HCT116 (cell line): ENCODE data around the gene C5AR1. TPM values are rescaled to one million over a fixed set of nuclear protein-coding genes. Genes with fewer than 3 reads are reported as not detected.
A peak's percentile ranks its signal among the peaks of the same experiment; 100 is the strongest.

Experiments
- ATAC-seq: fragments of 200-7000 bp; cut with Tn5 transposase; 2 replicates; pipeline ENCODE4 v1.9.1; 2020; ENCODE audit warnings: mild to moderate bottlenecking, moderate library complexity
- BruUV-seq: library from RNA; stranded (reverse); fragments of 400-500 nt; replicated peaks from 2 replicates; lab custom pipeline; 2021; lab: Mats Ljungman, UMichigan
- CTCF ChIA-PET: fragments of 300-600 bp; sonication (Branson Sonifier 250); formaldehyde crosslinking; loops from one replicate; lab custom pipeline; 2021; ENCODE audit warnings: antibody characterized with exemption; lab: Charles Lee
- POLR2A ChIA-PET: fragments of 300-600, 350-600 bp; sonication (Branson Sonifier 250); formaldehyde crosslinking; loops from one replicate; lab custom pipeline; 2021; ENCODE audit warnings: antibody characterized with exemption; lab: Charles Lee
- RAD21 ChIA-PET, 2 experiments: fragments of 300-600 bp; sonication (Branson Sonifier 250); formaldehyde crosslinking; loops; one replicate each; lab custom pipeline; 2023; ENCODE audit warnings: low total read pairs in 2 of 2; ENCODE audit not compliant: uncharacterized antibody in 2 of 2, unreplicated experiment in 2 of 2, low non-redundant PET in 1 of 2; lab: Charles Lee
- DNase-seq: peaks from one replicate; pipeline ENCODE4 v3.0.0-alpha.2; 2010; ENCODE audit warnings: low read depth, low spot score
- H2AFZ ChIP-seq: fragments of 200-600 bp; shearing (Covaris generic), sonication (generic); 2 replicates; pipeline ENCODE4 v1.6.1; 2017; ENCODE audit warnings: low read depth, mixed run types, mixed read lengths, antibody characterized with exemption, low read length; ENCODE audit not compliant: poor library complexity, severe bottlenecking
- H3K27ac ChIP-seq: 2 replicates; pipeline ENCODE4 v1.5.1; 2012; ENCODE audit warnings: low read depth, low read length
- H3K27me3 ChIP-seq: fragments of 200-600 bp; sonication (generic); 2 replicates; pipeline ENCODE4 v1.6.1; 2016; ENCODE audit warnings: mixed run types, low read length, mixed read lengths; ENCODE audit not compliant: insufficient read depth
- H3K36me3 ChIP-seq, 2 experiments: fragments of 200-500 bp in 1 of 2; fragments of 200-600 bp in 1 of 2; sonication (Bioruptor generic) in 1 of 2; sonication (generic) in 1 of 2; 2 replicates each; pipeline versions ENCODE4 v1.5.1 to v1.6.1; 2014 to 2016; ENCODE audit warnings: low read length in 2 of 2, inconsistent platforms in 1 of 2, mixed read lengths in 1 of 2, mixed run types in 1 of 2; ENCODE audit not compliant: insufficient read depth in 2 of 2, control insufficient read depth in 1 of 2
- H3K4me1 ChIP-seq, 2 experiments: fragments of 200-600 bp in 1 of 2; sonication (generic) in 1 of 2; 2 replicates each; pipeline versions ENCODE4 v1.5.1 to v1.6.1; 2012 to 2017; ENCODE audit warnings: low read length in 2 of 2, inconsistent platforms in 1 of 2, mild to moderate bottlenecking in 1 of 2, mixed read lengths in 1 of 2, mixed run types in 1 of 2, moderate library complexity in 1 of 2; ENCODE audit not compliant: insufficient read depth in 2 of 2, control insufficient read depth in 1 of 2
- H3K4me2 ChIP-seq: fragments of 200-600 bp; sonication (generic); 2 replicates; pipeline ENCODE4 v1.6.1; 2017; ENCODE audit warnings: mixed run types, low read length, mixed read lengths
- H3K4me3 ChIP-seq, 2 experiments: fragments of 200-600 bp in 1 of 2; sonication (generic) in 1 of 2; replicated peaks in 1 of 2; 2 replicates each; pipeline ENCODE4 v1.5.1; 2011 to 2016; ENCODE audit warnings: low read length in 2 of 2, control low read depth in 1 of 2, low read depth in 1 of 2, mild to moderate bottlenecking in 1 of 2, mixed read lengths in 1 of 2, mixed run types in 1 of 2
- H3K79me2 ChIP-seq: fragments of 200-600 bp; sonication (generic); 2 replicates; pipeline ENCODE4 v1.6.1; 2017; ENCODE audit warnings: mild to moderate bottlenecking, mixed run types, low read length, moderate library complexity, mixed read lengths; ENCODE audit not compliant: insufficient read depth
- H3K9ac ChIP-seq: fragments of 200-600 bp; sonication (generic); 2 replicates; pipeline ENCODE4 v1.6.1; 2016; ENCODE audit warnings: low read length, mixed read lengths
- H3K9me2 ChIP-seq: fragments of 200-600 bp; sonication (generic), shearing (Covaris generic); 2 replicates; pipeline ENCODE4 v1.6.1; 2017; ENCODE audit warnings: mixed run types, mild to moderate bottlenecking, moderate library complexity; ENCODE audit not compliant: insufficient read depth
- H3K9me3 ChIP-seq, 2 experiments: fragments of 200-500 bp in 1 of 2; fragments of 200-600 bp in 1 of 2; sonication (Bioruptor generic) in 1 of 2; sonication (generic) in 1 of 2; 2 replicates each; pipeline ENCODE4 v1.6.1; 2014 to 2017; ENCODE audit warnings: low read length in 2 of 2, mixed read lengths in 2 of 2, inconsistent platforms in 1 of 2, low read depth in 1 of 2, mild to moderate bottlenecking in 1 of 2, mixed run types in 1 of 2, moderate library complexity in 1 of 2; ENCODE audit not compliant: control insufficient read depth in 1 of 2, insufficient read depth in 1 of 2
- H4K20me1 ChIP-seq: fragments of 200-600 bp; sonication (generic), shearing (Covaris generic); 2 replicates; pipeline ENCODE4 v1.6.1; 2017; ENCODE audit warnings: mixed run types, mild to moderate bottlenecking, moderate library complexity; ENCODE audit not compliant: insufficient read depth
- CEBPB ChIP-seq: IDR thresholded peaks from 2 replicates; pipeline ENCODE4 v1.6.1; 2012; ENCODE audit warnings: low read depth
- RAD21 ChIP-seq: IDR thresholded peaks from 2 replicates; pipeline ENCODE4 v1.6.1; 2012; ENCODE audit warnings: low read depth, mild to moderate bottlenecking
- SIN3A ChIP-seq: IDR thresholded peaks from 2 replicates; pipeline ENCODE4 v1.6.1; 2012; ENCODE audit warnings: low read depth
- SRF ChIP-seq: IDR thresholded peaks from 2 replicates; pipeline ENCODE4 v1.6.1; 2012; ENCODE audit warnings: low read depth
- TCF7L2 ChIP-seq: IDR thresholded peaks from 2 replicates; pipeline ENCODE4 v1.7.0; 2011; ENCODE audit warnings: borderline replicate concordance, inconsistent platforms; ENCODE audit not compliant: insufficient read depth, insufficient read length; ENCODE audit errors: extremely low read depth
- intact Hi-C: fragments of 100-400 bp; cut with micrococcal nuclease; formaldehyde crosslinking; loops from 2 replicates; pipeline ENCODE4 v1.10.0; 2022
- total RNA-seq: library from RNA; stranded (reverse); gene quantifications from one replicate; pipeline ENCODE4 v1.2.1, GENCODE V29; 2021; ENCODE audit not compliant: unreplicated experiment
- TF ChIP-seq, protein P1 (sequence below): IDR thresholded peaks from 2 replicates; pipeline ENCODE4 v1.6.1; 2011; ENCODE audit warnings: mild to moderate bottlenecking, low read length, moderate library complexity; ENCODE audit not compliant: insufficient replicate concordance; ENCODE audit errors: extremely low read depth
- TF ChIP-seq, protein P2 (sequence below), 3 experiments: fragments of 200-600 bp in 1 of 3; sonication (generic) in 1 of 3; IDR thresholded peaks in 2 of 3; conservative IDR thresholded peaks in 1 of 3; 2 replicates each; pipeline ENCODE4 v1.5.1; 2012 to 2017; ENCODE audit warnings: low read depth in 2 of 3, low read length in 2 of 3, antibody characterized with exemption in 1 of 3, borderline replicate concordance in 1 of 3, control low read depth in 1 of 3, mild to moderate bottlenecking in 1 of 3, mixed read lengths in 1 of 3, mixed run types in 1 of 3, moderate library complexity in 1 of 3; ENCODE audit not compliant: insufficient read depth in 1 of 3

The C5AR1 gene
- total RNA-seq, 1 experiment from 2014 or later = 6.5 TPM

GRCh38 chr19:47283405-47284059 is 26.1 kb upstream of the C5AR1 start (continued):
- TF ChIP-seq TCF7L2 (no peak), CEBPB (no peak), SRF (no peak)
- TF ChIP-seq, protein P1, sequence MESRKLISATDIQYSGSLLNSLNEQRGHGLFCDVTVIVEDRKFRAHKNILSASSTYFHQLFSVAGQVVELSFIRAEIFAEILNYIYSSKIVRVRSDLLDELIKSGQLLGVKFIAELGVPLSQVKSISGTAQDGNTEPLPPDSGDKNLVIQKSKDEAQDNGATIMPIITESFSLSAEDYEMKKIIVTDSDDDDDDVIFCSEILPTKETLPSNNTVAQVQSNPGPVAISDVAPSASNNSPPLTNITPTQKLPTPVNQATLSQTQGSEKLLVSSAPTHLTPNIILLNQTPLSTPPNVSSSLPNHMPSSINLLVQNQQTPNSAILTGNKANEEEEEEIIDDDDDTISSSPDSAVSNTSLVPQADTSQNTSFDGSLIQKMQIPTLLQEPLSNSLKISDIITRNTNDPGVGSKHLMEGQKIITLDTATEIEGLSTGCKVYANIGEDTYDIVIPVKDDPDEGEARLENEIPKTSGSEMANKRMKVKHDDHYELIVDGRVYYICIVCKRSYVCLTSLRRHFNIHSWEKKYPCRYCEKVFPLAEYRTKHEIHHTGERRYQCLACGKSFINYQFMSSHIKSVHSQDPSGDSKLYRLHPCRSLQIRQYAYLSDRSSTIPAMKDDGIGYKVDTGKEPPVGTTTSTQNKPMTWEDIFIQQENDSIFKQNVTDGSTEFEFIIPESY = no peak

DNA sequence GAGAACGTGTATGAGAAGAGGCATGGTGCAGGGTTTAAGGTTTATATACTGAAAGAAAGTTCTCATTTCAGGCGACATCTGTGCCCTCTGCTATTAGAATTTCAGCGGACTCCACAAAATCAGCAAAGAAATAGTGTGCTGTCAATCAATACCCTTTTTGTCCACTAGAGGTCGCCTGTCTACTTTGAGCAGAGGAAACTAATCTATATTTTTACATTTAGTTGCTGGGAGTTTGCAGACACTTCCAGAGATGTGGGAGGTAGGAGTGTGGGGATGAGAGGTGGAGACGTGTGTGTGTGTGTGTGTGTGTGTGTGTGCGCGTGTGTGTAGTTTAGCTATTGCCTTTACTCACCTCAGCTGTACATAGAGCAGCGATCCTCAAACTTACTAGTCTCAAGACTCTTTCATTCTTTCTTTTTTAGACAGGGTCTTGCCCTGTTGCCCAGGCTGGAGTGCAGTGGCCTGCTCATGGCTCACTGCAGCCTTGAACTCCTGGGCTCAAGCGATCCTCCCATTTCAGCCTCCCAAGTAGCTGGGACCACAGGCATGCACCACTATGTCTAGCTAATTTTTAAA is 25.2 kb upstream of the C5AR1 start:
- Histone ChIP-seq H3K36me3 (no peaks in the 10 kb centered on the region), H3K79me2 (no peaks in the 10 kb centered on the region), H2AFZ (no peak overlapping the region), H3K9ac (no peak overlapping the region), H3K4me1 (peaks cover 13 to 26% of the 10 kb centered on the region in 2 experiments), H3K4me3 (no peak overlapping the region), H4K20me1 (no peaks in the 10 kb centered on the region), H3K9me2 (no peaks in the 10 kb centered on the region), H3K27ac (no peak overlapping the region), H3K27me3 (no peaks in the 10 kb centered on the region), H3K4me2 (no peak overlapping the region), H3K9me3 (no peaks in the 10 kb centered on the region)
- intact Hi-C loops = loop anchor here (2.0 to 5.0 kb wide), 2 partner anchors 106 to 143 kb away; no protein-coding TSS in a partner anchor
- ChIA-PET POLR2A (interaction anchor here (0.5 to 1.6 kb wide), 3 partner anchors 10 to 1362 kb away, joined by 3 to 8 read pairs (median 4); partner anchors contain the start of gene CA11), CTCF (interaction anchor here (1.1 to 2.8 kb wide), 6 partner anchors 9 to 144 kb away, joined by 3 to 8 read pairs (median 6); partner anchors contain the start of genes CCDC9 and INAFM1), RAD21 (no interaction called here)
- peak; percentile 26; the same call in 1 of the 2 replicates for ATAC-seq
- BruUV-seq = no TSS peak
- TF ChIP-seq, protein P2, sequence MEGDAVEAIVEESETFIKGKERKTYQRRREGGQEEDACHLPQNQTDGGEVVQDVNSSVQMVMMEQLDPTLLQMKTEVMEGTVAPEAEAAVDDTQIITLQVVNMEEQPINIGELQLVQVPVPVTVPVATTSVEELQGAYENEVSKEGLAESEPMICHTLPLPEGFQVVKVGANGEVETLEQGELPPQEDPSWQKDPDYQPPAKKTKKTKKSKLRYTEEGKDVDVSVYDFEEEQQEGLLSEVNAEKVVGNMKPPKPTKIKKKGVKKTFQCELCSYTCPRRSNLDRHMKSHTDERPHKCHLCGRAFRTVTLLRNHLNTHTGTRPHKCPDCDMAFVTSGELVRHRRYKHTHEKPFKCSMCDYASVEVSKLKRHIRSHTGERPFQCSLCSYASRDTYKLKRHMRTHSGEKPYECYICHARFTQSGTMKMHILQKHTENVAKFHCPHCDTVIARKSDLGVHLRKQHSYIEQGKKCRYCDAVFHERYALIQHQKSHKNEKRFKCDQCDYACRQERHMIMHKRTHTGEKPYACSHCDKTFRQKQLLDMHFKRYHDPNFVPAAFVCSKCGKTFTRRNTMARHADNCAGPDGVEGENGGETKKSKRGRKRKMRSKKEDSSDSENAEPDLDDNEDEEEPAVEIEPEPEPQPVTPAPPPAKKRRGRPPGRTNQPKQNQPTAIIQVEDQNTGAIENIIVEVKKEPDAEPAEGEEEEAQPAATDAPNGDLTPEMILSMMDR (IDR thresholded peaks at IDR 0.05 in 2 of 3, conservative IDR thresholded peaks at IDR 0.05 in 1 of 3; ENCODE audit: borderline replicate concordance in 1 of 3, insufficient read depth in 1 of 3, low read depth in 2 of 3, low read length in 2 of 3) = peak; percentile 72 to 94 (median 76); a peak in 5 of 6 replicates
- TF ChIP-seq SIN3A (no peak), RAD21 (peak; percentile 79)
- no peak for DNase-seq
